Stimulated activated CD4-positive, alpha-beta T cell treated with anti-CD3 and anti-CD28 coated beads, Interleukin-1b, Interleukin-23, amount 100 ng/mL, for 48 hours (primary cell): ENCODE results near the gene POLRMT.
"Not testable (repeated sequence)": the region's sequence is repeated elsewhere in the genome, so short reads cannot be mapped to it uniquely, and the experiment has no call there.

Experiments
- DNase-seq: peaks from one replicate; pipeline ENCODE4 v3.0.0-alpha.2; 2020

The POLRMT gene

DNA sequence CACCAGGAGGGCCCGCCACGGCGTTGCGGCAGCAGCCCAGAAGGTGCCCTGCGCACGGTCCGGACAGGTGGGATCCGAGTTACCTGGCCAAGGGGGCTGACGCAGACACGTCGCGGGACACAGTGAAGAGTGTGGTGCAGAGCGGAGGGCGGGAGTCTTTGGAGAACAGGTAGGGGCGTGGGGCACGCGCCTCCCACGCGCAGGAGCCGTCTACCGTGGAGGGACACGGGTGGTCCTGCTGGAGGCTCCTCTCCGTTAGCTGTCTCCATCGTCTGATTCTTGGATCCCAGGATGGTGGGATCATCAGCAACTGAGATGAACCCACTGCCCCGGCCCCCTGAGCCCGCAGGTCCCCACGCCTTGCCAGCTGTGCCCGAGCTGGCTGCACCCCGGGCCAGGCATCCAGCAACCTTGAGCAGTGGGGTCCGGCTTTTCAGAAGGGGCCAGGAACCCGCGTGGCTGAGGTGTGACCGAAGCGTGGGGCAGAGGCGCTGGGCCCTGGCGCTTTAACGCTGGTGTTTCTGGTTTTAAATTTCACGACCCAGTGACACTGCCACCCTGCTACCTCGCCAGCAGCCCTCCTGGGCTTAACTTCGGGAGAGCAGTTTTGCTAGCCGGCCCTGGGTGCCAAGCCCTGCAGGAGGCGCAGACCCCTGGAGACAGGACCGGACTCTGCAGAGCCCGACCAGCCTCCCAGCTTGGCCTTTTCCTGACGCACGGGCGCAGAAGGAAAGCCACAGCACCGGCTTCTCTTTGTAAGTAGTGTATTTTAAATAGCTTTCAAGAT is 13.6 kb upstream of the POLRMT start:
- DNase-seq: no peak

DNA sequence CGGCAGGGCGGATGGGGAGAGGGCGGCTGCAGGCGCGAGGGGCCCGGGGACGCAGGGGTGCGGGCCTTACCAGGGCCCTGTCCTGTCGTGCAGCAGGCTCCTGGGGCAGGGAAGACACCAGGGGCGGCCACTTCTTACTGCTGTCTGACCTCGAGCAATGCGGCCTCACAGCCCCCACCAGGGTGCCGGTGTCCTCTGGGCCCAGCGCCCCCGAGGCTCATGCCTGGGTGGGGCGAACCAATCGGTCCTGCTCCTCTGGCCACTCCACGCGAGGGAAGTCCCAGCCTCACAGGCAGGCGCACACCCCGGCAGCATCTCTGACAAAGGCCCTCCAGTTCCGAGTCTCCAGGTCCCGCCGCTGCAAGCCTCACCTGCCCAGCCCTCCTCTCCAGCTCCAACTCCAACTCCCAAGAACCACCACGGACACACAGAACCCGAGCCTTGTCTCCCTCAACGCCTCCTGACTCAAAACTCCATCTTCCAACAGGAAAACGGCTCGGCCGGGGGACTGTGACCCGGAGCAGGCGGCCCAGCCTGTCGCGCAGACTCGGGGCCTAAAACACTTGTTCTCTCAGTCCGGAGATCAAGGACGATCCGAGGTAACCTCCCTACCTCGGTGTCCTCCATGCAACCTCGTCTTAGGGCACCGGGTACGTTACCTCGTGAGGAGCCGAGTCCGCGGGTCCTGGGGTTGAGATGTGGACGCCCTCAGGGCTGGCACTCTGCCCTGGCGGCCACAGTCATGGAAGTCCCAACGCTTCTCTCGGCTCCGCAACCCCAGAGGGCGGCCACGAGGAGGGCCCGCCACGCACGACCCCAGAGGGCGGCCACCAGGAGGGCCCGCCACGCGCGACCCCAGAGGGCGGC is 12.8 kb upstream of the POLRMT start:
- DNase-seq: no peak

DNA sequence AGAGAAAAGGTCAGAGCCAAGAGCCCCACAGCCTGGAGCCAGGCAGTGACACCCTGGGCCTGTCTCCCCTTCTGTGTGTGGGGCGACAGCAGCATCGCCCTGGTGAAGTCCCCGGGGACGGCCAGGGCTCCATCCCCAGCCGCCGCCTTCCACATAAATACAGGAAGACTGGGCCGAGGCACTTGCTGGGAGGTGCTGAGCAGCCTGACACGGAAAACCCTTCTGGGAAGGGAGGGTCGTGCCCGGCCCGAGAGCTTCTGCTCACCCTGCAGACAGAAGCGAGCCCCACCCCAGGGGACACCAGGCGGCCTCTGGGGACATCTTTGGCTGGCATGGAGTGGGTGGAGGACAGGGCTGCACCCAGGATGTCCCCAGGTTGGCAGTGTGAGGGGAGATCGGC is 11.5 kb upstream of the POLRMT start:
- no peak for DNase-seq

DNA sequence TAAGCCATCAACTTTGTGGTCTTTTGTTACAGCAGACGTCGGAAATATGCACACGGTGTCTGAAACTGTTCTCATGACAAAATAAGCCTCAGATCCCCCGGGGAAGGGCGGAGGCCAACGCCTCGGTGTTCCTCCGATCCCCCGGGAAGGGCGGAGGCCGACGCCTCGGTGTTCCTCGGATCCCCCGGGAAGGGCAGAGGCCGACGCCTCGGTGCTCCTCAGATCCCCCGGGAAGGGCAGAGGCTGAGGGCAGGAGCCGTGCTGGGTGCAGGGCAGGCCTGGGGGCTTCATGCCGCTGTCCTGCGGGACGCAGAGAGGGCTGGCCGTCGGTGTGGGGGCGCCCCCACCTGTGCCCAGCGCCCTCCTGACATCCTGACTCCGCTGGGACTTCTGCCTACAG is 11.0 kb upstream of the POLRMT start:
- no peak for DNase-seq

DNA sequence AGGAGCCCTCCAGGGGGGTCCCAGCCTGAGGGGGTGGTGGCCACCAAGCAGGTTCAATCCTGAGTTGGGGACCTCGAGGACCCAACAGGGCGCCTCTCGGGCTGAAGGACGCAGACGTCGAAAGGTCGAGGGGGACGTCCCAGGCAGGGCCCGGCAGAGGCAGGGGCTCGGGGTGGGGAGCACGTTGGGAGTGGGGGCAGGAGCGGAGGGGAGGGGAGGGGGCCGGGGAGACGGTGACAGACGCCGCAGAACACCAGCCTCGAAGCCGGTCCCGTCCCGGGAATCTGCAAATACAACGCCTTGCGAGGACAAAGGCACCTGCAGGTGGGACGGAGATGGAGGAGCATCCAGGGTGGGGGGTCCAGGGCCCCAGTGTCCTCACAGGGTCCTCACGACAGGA is 10.4 kb upstream of the POLRMT start:
- no peak for DNase-seq

DNA sequence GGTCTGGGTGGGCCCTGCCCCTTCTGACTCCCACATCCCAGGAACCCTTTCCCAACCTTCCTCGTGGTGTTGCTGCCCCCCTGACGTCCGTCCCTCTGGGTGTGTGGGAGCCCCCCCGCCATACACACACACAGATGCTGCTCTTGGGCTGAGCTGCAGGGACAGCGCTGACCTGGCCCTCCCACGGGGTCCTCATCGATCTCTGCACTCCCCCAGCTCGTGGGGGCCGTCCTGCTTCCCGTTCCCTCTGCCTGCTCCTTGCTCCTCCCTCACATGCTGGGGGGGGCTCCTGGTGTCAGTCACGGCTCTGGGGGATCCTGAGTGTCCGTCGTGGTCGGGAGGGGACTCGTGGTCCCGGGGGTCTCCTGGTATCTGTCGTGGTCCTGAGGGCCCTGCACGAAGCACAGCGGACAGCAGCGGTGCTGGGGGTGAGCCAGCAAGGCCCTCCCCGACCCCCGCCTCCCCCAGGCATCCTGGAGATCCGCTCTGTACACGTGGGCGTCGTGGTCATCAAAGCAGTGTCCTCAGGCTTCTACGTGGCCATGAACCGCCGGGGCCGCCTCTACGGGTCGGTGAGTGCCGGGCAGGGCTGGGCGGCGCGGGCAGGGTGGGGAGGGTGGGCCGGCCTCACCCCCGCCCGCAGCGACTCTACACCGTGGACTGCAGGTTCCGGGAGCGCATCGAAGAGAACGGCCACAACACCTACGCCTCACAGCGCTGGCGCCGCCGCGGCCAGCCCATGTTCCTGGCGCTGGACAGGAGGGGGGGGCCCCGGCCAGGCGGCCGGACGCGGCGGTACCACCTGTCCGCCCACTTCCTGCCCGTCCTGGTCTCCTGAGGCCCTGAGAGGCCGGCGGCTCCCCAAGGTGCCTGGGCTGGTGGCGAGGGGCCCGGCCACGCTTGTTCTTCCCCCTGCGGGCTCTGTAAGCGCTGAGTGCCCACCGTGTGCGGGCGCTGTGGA is 9.7 kb upstream of the POLRMT start:
- no peak for DNase-seq

DNA sequence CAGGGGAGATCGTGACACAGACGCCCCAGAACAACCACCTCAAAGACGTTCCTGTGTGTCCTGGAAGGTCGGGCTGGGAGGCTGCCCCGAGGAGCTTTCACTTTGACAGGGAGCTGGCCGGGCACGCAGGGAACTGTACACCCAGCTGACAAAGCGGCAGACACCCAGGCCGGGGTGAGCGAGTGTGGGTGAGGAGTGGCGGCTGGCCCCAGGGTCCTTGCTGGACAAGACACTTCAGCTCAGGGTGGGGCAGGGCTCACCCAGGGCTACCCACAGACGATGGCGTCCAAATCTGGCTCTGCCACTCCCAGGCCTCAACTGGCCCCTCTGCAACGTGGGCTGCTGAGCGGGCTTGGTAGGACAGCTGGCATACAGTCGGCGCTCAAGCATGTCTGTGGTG is 8.4 kb upstream of the POLRMT start:
- DNase-seq: no peak

DNA sequence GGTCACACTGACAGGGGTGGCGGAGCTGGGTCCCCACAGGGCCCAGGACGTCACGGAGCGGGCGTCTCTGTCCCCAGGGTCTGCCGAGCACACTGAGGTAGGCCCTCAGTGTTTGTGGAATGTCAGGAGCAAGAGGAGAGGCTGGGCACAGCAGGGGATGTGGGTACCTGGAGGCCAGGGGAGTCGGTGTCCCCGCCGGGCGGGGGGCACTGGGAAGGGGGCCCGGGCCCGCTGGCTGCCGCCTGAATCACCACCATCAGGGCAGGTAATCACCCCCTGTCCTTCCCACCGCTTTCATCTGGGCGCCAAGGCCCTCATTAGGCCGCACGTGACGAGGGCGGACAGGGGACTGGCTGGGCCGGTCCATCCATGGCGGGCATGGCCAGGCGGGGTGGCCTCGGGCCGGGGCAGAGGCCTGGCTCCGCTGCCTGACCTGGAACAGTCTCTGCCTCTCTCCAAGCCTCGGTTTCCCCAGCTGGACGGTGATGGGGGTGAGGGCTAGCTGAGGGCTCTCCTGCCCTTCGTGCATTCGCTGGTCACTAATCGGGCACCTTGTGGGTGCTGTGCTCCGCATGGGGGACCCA is 7.4 kb upstream of the POLRMT start:
- no peak for DNase-seq

DNA sequence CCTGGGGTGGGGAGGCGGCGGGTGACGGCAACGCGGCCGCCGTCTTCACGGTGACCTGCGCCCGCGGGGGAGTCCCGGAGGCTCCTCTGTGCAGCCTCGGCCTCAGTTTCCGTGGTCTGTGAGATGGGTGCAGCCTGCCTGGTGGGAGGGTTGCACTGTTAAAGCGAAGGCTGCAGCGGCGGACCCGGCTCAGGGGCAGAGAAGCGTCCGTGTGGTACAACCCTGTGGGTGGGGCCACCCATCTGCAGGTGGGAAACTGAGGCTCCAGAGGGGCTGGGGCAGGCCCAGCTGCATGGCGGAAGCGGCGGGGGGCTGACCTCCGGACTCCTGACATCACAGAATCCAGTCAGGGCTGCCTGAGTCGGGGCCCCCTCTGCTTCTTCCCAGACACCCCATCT is 6.8 kb upstream of the POLRMT start:
- no peak for DNase-seq

DNA sequence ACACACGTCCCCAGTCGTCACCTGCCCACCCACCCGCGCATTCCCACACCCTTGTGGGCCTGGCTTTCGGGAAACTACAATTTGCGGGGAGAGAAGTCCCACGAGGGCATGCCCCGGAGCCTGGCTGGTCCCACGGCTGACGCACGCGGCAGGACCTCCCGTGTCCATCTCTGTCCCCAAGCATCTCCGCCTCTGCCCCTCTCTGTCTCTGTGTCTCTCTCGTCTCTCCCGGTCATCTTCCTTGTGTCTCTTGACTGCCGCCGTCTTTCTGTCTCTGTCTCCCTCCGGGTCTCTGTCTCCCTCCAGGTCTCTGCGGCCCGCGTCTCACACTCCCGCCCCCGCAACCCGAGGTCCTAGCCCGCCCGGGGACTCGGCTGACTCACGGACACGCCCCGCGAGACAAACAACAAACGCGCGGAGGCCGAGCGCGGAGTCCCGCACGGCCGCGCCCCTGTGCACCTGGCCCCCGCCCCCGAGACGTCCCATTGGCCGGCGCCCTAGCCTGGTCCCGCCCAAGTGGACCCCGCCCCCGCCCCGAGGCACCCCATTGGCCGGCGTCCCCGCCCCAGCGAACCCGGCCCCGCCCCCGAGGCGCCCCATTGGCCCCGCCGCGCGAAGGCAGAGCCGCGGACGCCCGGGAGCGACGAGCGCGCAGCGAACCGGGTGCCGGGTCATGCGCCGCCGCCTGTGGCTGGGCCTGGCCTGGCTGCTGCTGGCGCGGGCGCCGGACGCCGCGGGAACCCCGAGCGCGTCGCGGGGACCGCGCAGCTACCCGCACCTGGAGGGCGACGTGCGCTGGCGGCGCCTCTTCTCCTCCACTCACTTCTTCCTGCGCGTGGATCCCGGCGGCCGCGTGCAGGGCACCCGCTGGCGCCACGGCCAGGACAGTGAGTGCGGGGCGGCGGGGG is 6.2 kb upstream of the POLRMT start, which contains the start of gene FGF22:
TSS of gene FGF22 (plus strand) at position 627 of the 908 bp plus-strand sequence. CDS start at position 674, 47 bp downstream.
- peak; percentile 94 for DNase-seq

DNA sequence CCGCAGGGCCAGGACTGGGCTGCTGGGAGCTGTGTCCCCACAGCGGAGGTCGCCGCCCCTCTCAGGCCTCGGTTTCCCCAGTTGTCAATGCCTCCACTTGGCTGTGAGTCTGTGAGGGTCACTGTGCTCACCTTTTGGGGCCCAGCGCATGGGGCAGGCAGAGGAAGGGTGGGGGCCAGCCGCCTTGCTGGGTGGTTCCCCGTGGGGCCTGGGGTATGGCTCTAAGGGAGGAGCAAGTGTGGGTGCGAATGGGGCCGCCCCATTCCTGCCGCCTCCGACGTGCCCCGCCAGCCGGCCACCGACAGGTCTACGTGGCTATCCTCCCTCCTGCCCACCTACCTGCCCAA is 5.5 kb upstream of the POLRMT start:
- no peak for DNase-seq

DNA sequence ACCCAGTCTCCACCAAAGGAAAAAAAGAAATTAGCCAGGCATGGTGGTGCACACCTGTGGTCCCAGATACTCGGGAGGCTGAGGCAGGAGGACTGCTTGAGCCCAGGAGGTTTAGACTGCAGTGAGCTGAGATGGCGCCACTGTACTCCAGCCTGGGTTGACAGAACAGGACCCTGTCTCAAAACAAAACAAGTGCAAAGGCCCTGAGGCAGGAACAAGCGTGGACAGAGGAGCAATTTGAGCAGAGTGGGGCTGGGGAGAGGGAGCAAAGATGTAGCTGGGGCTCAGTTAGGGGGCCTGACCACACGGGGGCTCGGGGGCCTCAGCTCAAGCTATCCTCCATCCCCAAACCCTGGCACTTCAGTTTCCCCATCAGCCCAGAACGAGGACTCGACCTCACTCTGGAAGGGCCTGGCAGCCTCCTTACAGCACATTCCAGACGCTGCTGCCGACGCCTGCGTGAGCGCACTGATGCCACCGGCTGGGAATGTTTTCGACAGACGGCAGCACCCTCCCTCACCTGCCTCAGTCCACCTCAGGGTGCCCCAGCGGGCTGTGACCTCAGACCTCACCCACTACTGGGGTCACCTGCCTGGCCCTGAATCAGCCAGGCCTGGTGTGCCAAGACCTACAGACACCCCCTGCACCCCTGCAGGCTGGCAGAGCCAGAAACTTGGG is 1.8 kb upstream of the POLRMT start:
- no peak for DNase-seq

DNA sequence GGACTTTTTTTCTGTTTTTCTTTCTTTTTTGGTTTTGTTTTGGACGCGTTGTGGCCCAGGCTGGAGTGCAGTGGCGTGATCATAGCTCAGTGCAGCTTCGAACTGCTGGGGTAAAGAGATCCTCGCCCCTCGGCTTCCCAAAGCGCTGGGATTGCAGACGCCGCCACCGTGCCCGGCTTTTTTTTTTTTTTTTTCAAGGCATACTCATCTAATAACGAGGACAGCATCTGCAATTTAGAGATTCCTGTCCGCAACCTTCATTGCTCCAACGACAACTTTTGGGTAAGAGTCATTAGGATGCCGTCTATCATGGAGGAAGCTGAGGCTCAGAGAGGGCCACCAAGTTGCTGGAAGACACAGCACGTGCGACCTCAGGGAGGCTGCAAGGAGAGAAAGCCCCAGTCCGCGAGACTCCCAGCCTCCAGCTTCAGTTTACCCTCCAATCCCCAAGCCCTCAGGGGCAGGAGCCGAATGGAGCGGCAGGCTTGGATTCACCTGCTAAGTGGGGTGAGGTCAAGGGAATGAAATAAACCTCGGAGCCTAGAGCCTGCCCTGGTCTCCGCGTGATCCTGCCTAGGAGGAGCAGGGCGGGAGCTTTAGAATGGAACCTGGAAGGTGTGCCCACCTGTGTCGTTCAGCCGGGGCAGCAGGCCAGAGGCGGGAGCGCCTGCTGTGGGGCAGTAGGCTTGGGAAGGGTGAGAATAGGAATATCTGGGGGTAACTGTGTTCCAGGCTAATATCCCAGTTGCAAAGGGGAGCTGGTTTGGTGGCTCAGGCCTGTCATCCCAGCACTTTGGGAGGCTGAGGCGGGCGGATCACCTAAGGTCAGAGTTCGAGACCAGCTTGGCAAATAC is 676 bp upstream of the POLRMT start:
- no peak for DNase-seq

DNA sequence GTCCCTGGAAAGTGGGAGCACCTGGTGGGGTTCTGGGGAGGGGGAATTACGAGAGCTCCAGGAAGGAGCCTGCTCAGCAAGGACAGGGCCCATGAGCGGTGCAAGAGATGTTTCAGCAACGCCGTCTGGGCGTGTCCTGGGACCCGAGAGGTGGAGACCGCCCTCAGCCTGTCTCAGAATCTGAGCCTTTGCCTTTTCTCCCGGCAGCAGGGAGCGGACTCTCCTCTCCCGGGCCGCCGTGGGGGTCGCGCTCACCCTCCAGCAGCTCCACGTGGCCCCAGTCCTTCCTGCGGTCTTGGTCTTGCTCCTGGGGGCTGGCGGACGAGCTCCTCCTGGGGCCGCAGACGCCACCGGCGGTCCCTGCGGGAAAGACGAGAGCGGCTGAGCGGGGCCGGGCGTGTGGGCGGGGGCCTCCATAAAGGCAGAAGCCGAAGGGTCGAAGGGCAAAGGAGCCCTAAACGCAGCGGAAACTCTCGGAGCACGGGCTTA is 714 bp downstream of the POLRMT start:
- peak; percentile 45 for DNase-seq

DNA sequence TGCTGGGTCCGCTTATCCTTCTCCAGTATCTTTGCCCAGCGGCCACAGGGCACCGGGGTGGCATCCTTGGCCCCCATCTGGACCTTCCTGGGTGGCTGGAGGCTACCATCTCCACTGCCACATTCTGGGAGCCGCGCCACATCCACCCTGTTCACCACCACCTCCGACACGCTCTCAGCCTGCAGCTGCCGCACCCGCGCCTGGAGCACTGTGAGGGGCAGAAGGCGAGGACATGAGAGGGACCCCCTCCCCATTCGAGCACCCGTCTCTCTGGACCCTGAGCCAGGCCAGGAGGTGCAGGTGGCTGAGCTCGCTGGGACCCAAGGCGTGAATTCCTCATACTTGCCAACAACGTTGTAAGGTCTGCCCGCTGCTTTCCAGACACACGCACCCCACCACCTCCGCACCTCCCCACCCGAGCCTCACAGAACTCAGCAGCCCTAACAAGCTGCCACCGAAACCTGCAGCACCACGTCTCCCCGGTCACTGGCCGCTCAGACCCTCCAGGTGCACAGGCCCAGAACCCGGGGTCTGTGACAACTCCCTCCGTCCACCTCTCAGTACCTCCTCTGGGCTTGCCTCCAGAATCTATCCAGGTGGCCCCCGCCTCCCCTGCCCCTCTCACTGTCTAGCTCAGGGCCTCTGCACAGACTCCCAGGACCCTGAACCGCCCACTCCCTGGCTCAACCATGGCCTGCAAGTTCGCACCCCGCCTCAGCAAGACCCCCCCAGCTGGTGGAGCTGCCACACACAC is 3.2 kb downstream of the POLRMT start:
- no peak for DNase-seq

DNA sequence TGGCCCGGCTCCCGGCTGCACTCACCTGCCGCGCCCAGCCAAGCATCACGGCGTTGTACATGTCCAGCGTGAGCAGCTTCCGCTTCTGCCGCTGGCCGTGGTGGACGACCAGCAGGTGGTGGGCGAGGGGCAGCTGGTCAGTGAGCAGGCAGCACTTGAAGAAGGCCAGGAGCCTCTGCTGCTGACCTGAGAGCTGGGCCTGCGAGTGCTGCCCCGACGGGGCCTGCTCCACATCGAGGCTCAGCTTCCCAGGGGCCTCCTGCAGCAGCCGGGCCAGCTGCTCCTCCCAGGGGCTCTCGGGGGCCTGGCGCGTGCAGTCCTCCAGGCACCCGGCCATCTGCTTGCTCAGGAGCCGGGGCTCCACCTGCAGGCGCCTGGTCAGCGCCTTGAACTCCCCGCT is 3.8 kb downstream of the POLRMT start:
- DNase-seq: not testable (repeated sequence)

DNA sequence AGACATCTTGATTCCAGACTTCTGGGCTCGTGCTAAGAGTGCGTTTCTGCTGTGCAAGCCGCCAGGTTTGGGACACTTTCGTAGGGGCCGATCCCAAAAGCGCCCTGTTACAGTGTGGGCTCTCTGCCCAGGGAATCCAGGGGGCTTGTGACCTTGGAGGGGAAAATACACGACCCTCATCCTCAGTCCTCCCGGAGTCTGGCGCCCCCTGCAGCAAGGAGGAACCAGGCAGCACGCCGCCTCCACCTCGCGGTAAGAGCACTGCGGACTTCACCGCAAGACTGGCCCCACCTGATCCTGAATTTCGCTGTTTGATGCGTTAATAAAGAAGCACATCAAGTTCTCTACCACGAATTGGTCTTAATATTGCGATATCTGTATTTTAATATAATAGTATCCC is 5.2 kb downstream of the POLRMT start:
- no peak for DNase-seq

DNA sequence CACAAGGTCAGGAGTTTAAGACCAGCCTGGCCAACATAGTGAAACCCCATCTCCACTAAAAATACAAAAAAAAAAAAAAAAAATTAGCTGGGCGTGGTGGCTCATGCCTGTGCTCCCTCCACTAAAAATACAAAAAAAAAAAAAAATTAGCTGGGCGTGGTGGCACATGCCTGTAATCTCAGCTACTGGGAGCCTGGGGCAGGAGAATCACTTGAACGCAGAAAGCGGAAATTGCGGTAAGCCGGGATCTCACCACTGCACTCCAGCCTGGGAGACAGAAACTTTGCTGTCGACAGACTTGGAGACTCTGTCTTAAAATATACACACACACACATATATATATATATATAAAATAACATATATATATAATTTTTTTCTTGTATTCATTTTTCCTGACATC is 6.8 kb downstream of the POLRMT start:
- not testable (repeated sequence) for DNase-seq

DNA sequence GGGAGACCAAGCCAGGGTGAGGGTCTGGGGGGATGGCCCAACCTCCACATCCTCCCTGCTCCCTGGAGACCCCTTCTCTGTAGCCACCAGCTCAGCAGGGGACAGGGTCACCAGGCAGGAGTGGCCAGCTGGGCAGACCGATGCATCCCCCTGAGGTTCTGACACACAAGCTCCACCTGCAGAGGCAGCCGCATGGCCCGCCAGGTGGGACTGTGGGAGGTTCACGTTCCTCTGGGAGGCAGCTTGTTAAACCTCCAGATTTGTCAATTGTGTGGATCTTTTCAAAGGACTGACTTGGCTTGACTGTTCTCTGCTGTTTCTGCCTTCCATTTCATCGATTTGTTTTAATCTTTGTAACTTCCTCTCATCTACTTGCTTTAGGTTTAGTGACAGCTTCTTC is 8.1 kb downstream of the POLRMT start:
- DNase-seq: no peak
